ENCODE measurements around the gene BCAM. TPM values are rescaled to one million over a fixed set of nuclear protein-coding genes. Genes with fewer than 3 reads are reported as not detected.

BCAM gene
- total RNA-seq, 1 experiment from 2014 or later, result 12.9 TPM

GRCh38 chr19:44841231-44841630, 32.3 kb downstream of the BCAM start:
- H2AFZ ChIP-seq (ENCODE audit: low read length), result no peak overlapping the region
- DNase-seq, result no peak
- TF ChIP-seq EZH2 (IDR thresholded peaks at IDR 0.05; ENCODE audit: low read length, unreplicated experiment) (no peak), CTCF (conservative IDR thresholded peaks at IDR 0.05; ENCODE audit: low read depth, low read length) (no peak), EZH2phosphoT487 (IDR thresholded peaks at IDR 0.05; ENCODE audit: borderline replicate concordance, low read length) (no peak)
- ATAC-seq, result no peak
- intact Hi-C loops (cut with micrococcal nuclease), result loop anchor here (10.0 kb wide), 1 partner anchor 266 kb away; no protein-coding TSS in a partner anchor
- no peaks in the 10 kb centered on the region for H3K9me2 ChIP-seq (replicated peaks; ENCODE audit: low read length)
- no peaks in the 10 kb centered on the region for H3K9me3 ChIP-seq (ENCODE audit: low read length)
- H3F3A ChIP-seq (ENCODE audit: low read length, unreplicated experiment), result no peaks in the 10 kb centered on the region
- H3K4me1 ChIP-seq (ENCODE audit: insufficient read depth, low read length), result peaks cover 5% of the 10 kb centered on the region
- ChIA-PET CTCF (interaction anchor here (0.7 kb wide), 1 partner anchor 196 kb away, joined by 4 read pairs; no protein-coding TSS in a partner anchor), POLR2A (ENCODE audit: unreplicated experiment) (no interaction called here)
- H3K36me3 ChIP-seq (ENCODE audit: low read depth, low read length), result no peaks in the 10 kb centered on the region
- H3K4me3 ChIP-seq (ENCODE audit: low read length), result no peak overlapping the region
- no peaks in the 10 kb centered on the region for H3K27me3 ChIP-seq (ENCODE audit: low read length)
- H4K20me1 ChIP-seq (ENCODE audit: low read length), result no peaks in the 10 kb centered on the region
- no peak overlapping the region for H3K4me2 ChIP-seq (ENCODE audit: low read length)
- no peak overlapping the region for H3K27ac ChIP-seq (ENCODE audit: low read length)
- BruUV-seq (replicated peaks), result no TSS peak
- no peak overlapping the region for H3K9ac ChIP-seq (ENCODE audit: low read length)
- H3K79me2 ChIP-seq (ENCODE audit: low read length), result peaks cover 1% of the 10 kb centered on the region

GRCh38 chr19:44845286-44845611, 36.3 kb downstream of the BCAM start:
- ChIA-PET CTCF (interaction anchor here (0.6 to 1.0 kb wide), 4 partner anchors 36 to 151 kb away, joined by 4 to 10 read pairs (median 5); partner anchors contain the start of gene BCAM), POLR2A (ENCODE audit: unreplicated experiment) (interaction anchor here (0.6 to 1.2 kb wide), 6 partner anchors 45 to 209 kb away, joined by 5 to 29 read pairs (median 17); no protein-coding TSS in a partner anchor)
- Histone ChIP-seq H3K9me3 (ENCODE audit: low read length) (no peaks in the 10 kb centered on the region), H3K27me3 (ENCODE audit: low read length) (no peaks in the 10 kb centered on the region), H3F3A (ENCODE audit: low read length, unreplicated experiment) (no peaks in the 10 kb centered on the region), H3K4me2 (ENCODE audit: low read length) (peak overlapping the region; percentile 95), H3K9ac (ENCODE audit: low read length) (peak overlapping the region; percentile 46), H3K4me3 (ENCODE audit: low read length) (peak overlapping the region; percentile 76), H3K79me2 (ENCODE audit: low read length) (peaks cover 41% of the 10 kb centered on the region), H4K20me1 (ENCODE audit: low read length) (no peaks in the 10 kb centered on the region), H3K4me1 (ENCODE audit: insufficient read depth, low read length) (peaks cover 14% of the 10 kb centered on the region), H2AFZ (ENCODE audit: low read length) (peak overlapping the region; percentile 97), H3K27ac (ENCODE audit: low read length) (0 out of 2 replicates have a peak overlapping the region, but pooled peaks have one; percentile 5), H3K36me3 (ENCODE audit: low read depth, low read length) (no peaks in the 10 kb centered on the region), H3K9me2 (replicated peaks; ENCODE audit: low read length) (no peaks in the 10 kb centered on the region)
- DNase-seq (no peak), ATAC-seq (no peak)
- TSS peak; percentile 26 for BruUV-seq (replicated peaks)
- TF ChIP-seq EZH2 (IDR thresholded peaks at IDR 0.05; ENCODE audit: low read length, unreplicated experiment), result no peak
- TF ChIP-seq EZH2phosphoT487 (IDR thresholded peaks at IDR 0.05; ENCODE audit: borderline replicate concordance, low read length), result no peak
- TF ChIP-seq CTCF (conservative IDR thresholded peaks at IDR 0.05; ENCODE audit: low read depth, low read length), result no peak
- intact Hi-C loops (cut with micrococcal nuclease), result loop anchor here (2.0 to 10.0 kb wide), 5 partner anchors 47 to 270 kb away; partner anchors contain the start of gene TOMM40
